H1 (cell line): ENCODE measurements around the gene ZNF408.

ENCODE experiments used
- BACH1 ChIP-seq: IDR thresholded peaks from 2 replicates; pipeline ENCODE4 v1.6.1; 2012; ENCODE audit warnings: low read length, improper control_type of control experiment
- CEBPB ChIP-seq: IDR thresholded peaks from 2 replicates; pipeline ENCODE4 v1.6.1; 2012; ENCODE audit warnings: low read depth, low read length
- E2F6 ChIP-seq: IDR thresholded peaks from 2 replicates; pipeline ENCODE4 v1.6.1; 2012; ENCODE audit warnings: inconsistent platforms
- EP300 ChIP-seq, 2 experiments: IDR thresholded peaks; 1 replicate in 1 of 2; 2 replicates in 1 of 2; pipeline ENCODE4 v1.6.1; 2011 to 2012; ENCODE audit warnings: low read depth in 2 of 2, low read length in 2 of 2, mild to moderate bottlenecking in 2 of 2, borderline replicate concordance in 1 of 2, inconsistent platforms in 1 of 2, moderate library complexity in 1 of 2
- FOSL1 ChIP-seq: IDR thresholded peaks from 2 replicates; pipeline ENCODE4 v1.6.1; 2011; ENCODE audit warnings: mild to moderate bottlenecking, low read depth, low read length, moderate library complexity; ENCODE audit not compliant: insufficient read depth
- GABPA ChIP-seq: IDR thresholded peaks from 2 replicates; pipeline ENCODE4 v1.6.1; 2011; ENCODE audit warnings: mild to moderate bottlenecking, low read length, moderate library complexity, borderline replicate concordance; ENCODE audit not compliant: insufficient read depth
- KDM1A ChIP-seq: fragments of 200-600, 300-600 bp; sonication (generic); IDR thresholded peaks from 2 replicates; pipeline ENCODE4 v1.7.1; 2016; ENCODE audit warnings: mild to moderate bottlenecking, low read length, borderline replicate concordance
- POLR2A ChIP-seq, 2 experiments: IDR thresholded peaks; 1 replicate in 1 of 2; 2 replicates in 1 of 2; pipeline ENCODE4 v1.6.1; 2011; ENCODE audit warnings: low read depth in 2 of 2, low read length in 2 of 2, mild to moderate bottlenecking in 2 of 2; ENCODE audit errors: control extremely low read depth in 1 of 2
- SUZ12 ChIP-seq: fragments of 200-600 bp; sonication (generic); IDR thresholded peaks from 2 replicates; pipeline ENCODE4 v1.6.1; 2012; ENCODE audit warnings: mild to moderate bottlenecking, inconsistent platforms, low read length, moderate library complexity, mixed read lengths
- TAF1 ChIP-seq: IDR thresholded peaks from 2 replicates; pipeline ENCODE4 v1.6.1; 2011; ENCODE audit warnings: mild to moderate bottlenecking, low read depth, low read length
- ZNF274 ChIP-seq: IDR thresholded peaks from 2 replicates; pipeline ENCODE4 v1.7.0; 2012; ENCODE audit warnings: low read length, borderline replicate concordance; ENCODE audit errors: extremely low read depth
- TF ChIP-seq, protein P1 (sequence below), 3 experiments: IDR thresholded peaks; 1 replicate in 2 of 3; 2 replicates in 1 of 3; pipeline versions ENCODE4 v1.5.1 to v1.6.1; 2011; ENCODE audit warnings: low read length in 3 of 3, mild to moderate bottlenecking in 3 of 3, inconsistent platforms in 2 of 3, low read depth in 1 of 3, moderate library complexity in 1 of 3; ENCODE audit not compliant: insufficient read depth in 1 of 3; ENCODE audit errors: control extremely low read depth in 1 of 3

- TF ChIP-seq ZNF274 (no peak), CEBPB (no peak), TAF1 (no peak), GABPA (no peak), SUZ12 (no peak), FOSL1 (no peak), BACH1 (no peak), KDM1A (no peak), E2F6 (no peak), POLR2A (IDR thresholded peaks at IDR 0.05; ENCODE audit: control extremely low read depth in 1 of 2, low read depth in 2 of 2, low read length in 2 of 2) (no peak), EP300 (IDR thresholded peaks at IDR 0.05; ENCODE audit: borderline replicate concordance in 1 of 2, low read depth in 2 of 2, low read length in 2 of 2) (no peak)
- TF ChIP-seq, protein P1, sequence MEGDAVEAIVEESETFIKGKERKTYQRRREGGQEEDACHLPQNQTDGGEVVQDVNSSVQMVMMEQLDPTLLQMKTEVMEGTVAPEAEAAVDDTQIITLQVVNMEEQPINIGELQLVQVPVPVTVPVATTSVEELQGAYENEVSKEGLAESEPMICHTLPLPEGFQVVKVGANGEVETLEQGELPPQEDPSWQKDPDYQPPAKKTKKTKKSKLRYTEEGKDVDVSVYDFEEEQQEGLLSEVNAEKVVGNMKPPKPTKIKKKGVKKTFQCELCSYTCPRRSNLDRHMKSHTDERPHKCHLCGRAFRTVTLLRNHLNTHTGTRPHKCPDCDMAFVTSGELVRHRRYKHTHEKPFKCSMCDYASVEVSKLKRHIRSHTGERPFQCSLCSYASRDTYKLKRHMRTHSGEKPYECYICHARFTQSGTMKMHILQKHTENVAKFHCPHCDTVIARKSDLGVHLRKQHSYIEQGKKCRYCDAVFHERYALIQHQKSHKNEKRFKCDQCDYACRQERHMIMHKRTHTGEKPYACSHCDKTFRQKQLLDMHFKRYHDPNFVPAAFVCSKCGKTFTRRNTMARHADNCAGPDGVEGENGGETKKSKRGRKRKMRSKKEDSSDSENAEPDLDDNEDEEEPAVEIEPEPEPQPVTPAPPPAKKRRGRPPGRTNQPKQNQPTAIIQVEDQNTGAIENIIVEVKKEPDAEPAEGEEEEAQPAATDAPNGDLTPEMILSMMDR (IDR thresholded peaks at IDR 0.05; ENCODE audit: control extremely low read depth in 1 of 3, insufficient read depth in 1 of 3, low read depth in 1 of 3, low read length in 3 of 3), result no peak
Observed at GRCh38 chr11:46695345-46696211, 5.3 kb upstream of the ZNF408 start.
